ENCODE data around the gene TFF3. TPM values are rescaled to one million over a fixed set of nuclear protein-coding genes. Genes with fewer than 3 reads are reported as not detected.

Gene TFF3
- total and polyA plus RNA-seq, 2 of the 13 experiments (the other 11 are each of a cell fraction or from before 2014, with no cell fraction given) = 14.2 to 26.9 TPM

- TF ChIP-seq FUBP1 (CRISPR knock-in tag; IDR thresholded peaks at IDR 0.05; ENCODE audit: borderline replicate concordance) = no peak
- no peak for TF ChIP-seq HHEX (CRISPR knock-in tag; IDR thresholded peaks at IDR 0.05)
Measured at GRCh38 chr21:42332557-42333317, 17.5 kb upstream of the TFF3 start (continued).

GRCh38 chr21:42331660-42332059, 16.5 kb upstream of the TFF3 start:
- no peak overlapping the region for H3K9ac ChIP-seq (ENCODE audit: insufficient read depth, low read depth, low read length)
- H3K4me3 ChIP-seq (replicated peaks in 1 of 3; ENCODE audit: insufficient read depth in 1 of 3, low read depth in 2 of 3, low read length in 3 of 3) = no peak overlapping the region
- H4K20me1 ChIP-seq (ENCODE audit: insufficient read depth, low read length) = no peaks in the 10 kb centered on the region
- CTCF ChIA-PET (ENCODE audit: low intra/inter-chr PET ratio, low total read pairs) = no interaction called here
- H3K27ac ChIP-seq (ENCODE audit: extremely low read length, insufficient read depth, low read length) = no peak overlapping the region
- H3K27me3 ChIP-seq (ENCODE audit: control insufficient read depth in 1 of 2, insufficient read depth in 2 of 2, low read length in 2 of 2) = no peaks in the 10 kb centered on the region; a peak in 1 of 5 replicates
- DNase-seq (ENCODE audit: low spot score) (no peak), FAIRE-seq (no peak), ATAC-seq (no peak)
- in situ Hi-C loops (cut with HindIII; ENCODE audit: extremely low pct_ligation_motif_present, low pct_unique_long_range_greater_than_20kb) (no loop called here), intact Hi-C loops (cut with micrococcal nuclease; ENCODE audit: unreplicated experiment) (no loop called here)
- BruUV-seq (replicated peaks) = no TSS peak
- H3K9me3 ChIP-seq (ENCODE audit: low read length) = no peaks in the 10 kb centered on the region
- H2AFZ ChIP-seq (ENCODE audit: low read length) = no peak overlapping the region
- no peaks in the 10 kb centered on the region for H3K79me2 ChIP-seq (ENCODE audit: insufficient read depth, low read length)
- peaks cover 19% of the 10 kb centered on the region for H3K4me1 ChIP-seq (ENCODE audit: insufficient read depth, low read length)
- POLR2A ChIA-PET = no interaction called here
- no peaks in the 10 kb centered on the region for H3K36me3 ChIP-seq (replicated peaks in 1 of 2; ENCODE audit: control insufficient read depth in 1 of 2, insufficient read depth in 2 of 2, low read length in 2 of 2)
- H3K4me2 ChIP-seq (ENCODE audit: low read depth, low read length) = no peak overlapping the region
- TF ChIP-seq SIX1 (CRISPR knock-in tag; IDR thresholded peaks at IDR 0.05; ENCODE audit: borderline replicate concordance) (no peak), GATAD2A (CRISPR knock-in tag; IDR thresholded peaks at IDR 0.05) (no peak), NR1H2 (CRISPR knock-in tag; IDR thresholded peaks at IDR 0.05; ENCODE audit: borderline replicate concordance, low read depth) (no peak), ZNF44 (CRISPR knock-in tag; IDR thresholded peaks at IDR 0.05) (no peak), ZBTB37 (CRISPR knock-in tag; IDR thresholded peaks at IDR 0.05) (no peak), PAWR (CRISPR knock-in tag; IDR thresholded peaks at IDR 0.05; ENCODE audit: borderline replicate concordance) (no peak), ZNF597 (CRISPR knock-in tag; IDR thresholded peaks at IDR 0.05) (no peak), JUNB (CRISPR knock-in tag; IDR thresholded peaks at IDR 0.05; ENCODE audit: borderline replicate concordance) (no peak), TCF7L2 (IDR thresholded peaks at IDR 0.05; ENCODE audit: low read depth, low read length) (no peak), CENPBD1 (CRISPR knock-in tag; IDR thresholded peaks at IDR 0.05; ENCODE audit: borderline replicate concordance, low read depth) (no peak), HNF4G (IDR thresholded peaks at IDR 0.05; ENCODE audit: borderline replicate concordance, low read depth, low read length) (no peak), HNF4G (CRISPR knock-in tag; IDR thresholded peaks at IDR 0.05; ENCODE audit: borderline replicate concordance, low read depth) (no peak), ZNF704 (CRISPR knock-in tag; IDR thresholded peaks at IDR 0.05; ENCODE audit: borderline replicate concordance) (no peak), NAIF1 (CRISPR knock-in tag; IDR thresholded peaks at IDR 0.05; ENCODE audit: borderline replicate concordance) (no peak)
